EH (cell line): ENCODE results near the gene SEMA4B.
"Not testable (repeated sequence)": the region's sequence is repeated elsewhere in the genome, so short reads cannot be mapped to it uniquely, and the experiment has no call there.

Source experiments
- DNase-seq: peaks from one replicate; pipeline ENCODE4 v3.0.0-alpha.2; 2015; ENCODE audit warnings: low read depth

The SEMA4B gene, protein sequence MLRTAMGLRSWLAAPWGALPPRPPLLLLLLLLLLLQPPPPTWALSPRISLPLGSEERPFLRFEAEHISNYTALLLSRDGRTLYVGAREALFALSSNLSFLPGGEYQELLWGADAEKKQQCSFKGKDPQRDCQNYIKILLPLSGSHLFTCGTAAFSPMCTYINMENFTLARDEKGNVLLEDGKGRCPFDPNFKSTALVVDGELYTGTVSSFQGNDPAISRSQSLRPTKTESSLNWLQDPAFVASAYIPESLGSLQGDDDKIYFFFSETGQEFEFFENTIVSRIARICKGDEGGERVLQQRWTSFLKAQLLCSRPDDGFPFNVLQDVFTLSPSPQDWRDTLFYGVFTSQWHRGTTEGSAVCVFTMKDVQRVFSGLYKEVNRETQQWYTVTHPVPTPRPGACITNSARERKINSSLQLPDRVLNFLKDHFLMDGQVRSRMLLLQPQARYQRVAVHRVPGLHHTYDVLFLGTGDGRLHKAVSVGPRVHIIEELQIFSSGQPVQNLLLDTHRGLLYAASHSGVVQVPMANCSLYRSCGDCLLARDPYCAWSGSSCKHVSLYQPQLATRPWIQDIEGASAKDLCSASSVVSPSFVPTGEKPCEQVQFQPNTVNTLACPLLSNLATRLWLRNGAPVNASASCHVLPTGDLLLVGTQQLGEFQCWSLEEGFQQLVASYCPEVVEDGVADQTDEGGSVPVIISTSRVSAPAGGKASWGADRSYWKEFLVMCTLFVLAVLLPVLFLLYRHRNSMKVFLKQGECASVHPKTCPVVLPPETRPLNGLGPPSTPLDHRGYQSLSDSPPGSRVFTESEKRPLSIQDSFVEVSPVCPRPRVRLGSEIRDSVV

GRCh38 chr15:90201130-90201943 is at the start of gene SEMA4B:
Gene SEMA4B, plus strand, starts transcription at chr15:90201330. Its CDS starts 249 bp downstream, at chr15:90201579.
- DNase-seq, result peak; percentile 67

- DNase-seq, result no peak
Observed at GRCh38 chr15:90151989-90152645, 49.0 kb upstream of the SEMA4B start.

- DNase-seq, result no peak
Observed at GRCh38 chr15:90153658-90154057, 47.5 kb upstream of the SEMA4B start.

GRCh38 chr15:90154246-90154645 is 46.9 kb upstream of the SEMA4B start:
- no peak for DNase-seq

DNA sequence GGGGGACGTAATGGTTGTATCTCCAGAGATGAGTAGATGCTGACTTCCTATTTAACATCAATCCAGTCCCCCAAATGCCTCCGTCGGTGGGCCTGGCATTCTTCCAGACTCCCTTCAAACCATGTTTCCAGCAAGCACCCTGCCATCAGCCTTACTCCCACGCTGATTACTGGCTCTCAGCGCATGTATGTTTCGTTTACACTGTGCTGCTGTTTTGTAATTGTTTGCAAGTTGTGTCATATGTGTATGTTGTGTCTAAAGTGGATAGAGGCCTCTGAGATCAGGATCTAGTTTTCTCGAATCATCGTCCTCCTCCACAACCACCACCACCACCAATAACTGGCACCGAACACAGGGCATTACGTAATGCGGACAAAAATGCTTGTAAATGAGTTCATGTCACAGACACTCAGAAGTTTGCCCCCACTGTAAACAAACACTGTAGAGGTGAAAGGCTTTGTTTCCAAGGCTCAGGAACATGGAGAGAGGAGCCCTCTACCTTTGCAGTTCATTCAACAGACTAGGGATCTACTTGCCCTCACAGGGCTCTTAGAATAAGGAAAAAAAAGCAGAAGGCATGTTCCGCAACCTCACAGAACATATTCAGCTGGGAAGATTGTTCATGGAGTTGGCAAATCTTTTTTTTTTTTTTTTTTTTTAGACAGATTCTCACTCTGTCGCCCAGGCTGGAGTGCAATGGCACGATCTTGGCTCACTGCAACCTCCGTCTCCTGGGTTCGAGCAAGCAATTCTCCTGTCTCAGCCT is 46.1 kb upstream of the SEMA4B start:
- DNase-seq, result peak; percentile 91

- DNase-seq, result no peak
Observed at GRCh38 chr15:90159213-90159612, 41.9 kb upstream of the SEMA4B start.

DNA sequence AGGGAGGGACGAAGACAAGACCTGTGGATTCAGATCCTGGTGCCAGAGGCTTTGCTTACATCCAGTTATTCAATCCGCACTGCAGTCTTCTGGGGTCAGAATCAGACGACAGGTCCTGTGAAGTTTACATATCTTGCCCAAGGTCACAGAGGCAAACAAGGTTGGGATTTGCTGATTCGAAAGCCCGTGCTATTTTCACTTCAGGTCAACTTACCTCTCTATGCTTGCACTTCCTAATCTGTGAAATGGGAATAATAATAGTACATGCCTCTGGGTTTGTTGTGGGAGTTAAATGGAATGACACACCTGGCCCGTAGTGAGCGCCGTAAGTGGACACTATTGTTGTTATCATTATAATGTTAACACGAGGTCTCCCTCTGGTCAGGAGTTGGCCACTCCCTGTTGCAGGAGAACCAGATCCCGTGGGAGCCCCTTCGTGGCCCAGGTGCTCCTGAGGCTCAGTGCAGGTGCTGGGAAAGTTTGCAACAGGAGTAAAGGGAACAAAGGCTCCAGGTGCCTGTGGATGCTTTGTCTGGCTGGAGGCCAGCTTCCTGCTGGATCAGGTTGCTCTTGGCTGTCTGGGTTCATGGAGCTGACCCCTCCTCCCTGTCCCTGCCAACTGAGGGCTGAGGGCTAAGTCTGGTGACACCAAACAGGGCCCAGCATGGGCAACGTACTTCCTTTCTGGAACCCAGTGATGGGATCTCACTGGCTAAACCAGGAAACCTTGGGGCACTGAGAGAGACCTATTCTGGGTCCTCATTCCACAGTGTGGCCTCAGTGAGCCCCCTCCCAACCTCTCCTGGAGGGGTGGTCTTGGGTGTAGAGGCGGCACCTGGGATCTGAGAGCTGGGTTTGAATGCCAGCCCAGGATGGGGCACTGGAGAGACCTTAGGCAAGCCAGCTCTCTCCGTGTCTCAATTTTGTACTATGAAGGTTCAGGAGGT is 40.1 kb upstream of the SEMA4B start:
- DNase-seq, result no peak

- DNase-seq, result no peak
Observed at GRCh38 chr15:90161950-90162361, 39.2 kb upstream of the SEMA4B start.

DNA sequence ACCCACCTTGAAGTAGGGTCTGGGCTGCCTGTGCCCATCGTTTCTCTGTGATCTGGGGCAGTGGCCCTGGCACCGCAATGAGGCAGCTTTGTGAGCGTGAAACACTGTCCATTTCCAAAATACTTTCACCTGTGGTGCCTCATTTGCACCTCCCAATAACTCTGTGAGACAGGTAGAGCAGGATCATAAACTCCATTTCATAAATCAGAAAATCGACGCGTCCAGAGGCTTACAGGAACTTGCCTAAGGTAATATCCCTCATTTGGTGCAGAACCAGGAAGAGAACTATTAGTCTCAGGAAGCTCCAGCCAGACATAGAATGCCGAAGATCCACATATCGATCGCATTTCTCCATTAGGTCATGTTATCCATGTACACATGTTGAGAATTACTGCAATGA is 38.2 kb upstream of the SEMA4B start:
- no peak for DNase-seq

DNA sequence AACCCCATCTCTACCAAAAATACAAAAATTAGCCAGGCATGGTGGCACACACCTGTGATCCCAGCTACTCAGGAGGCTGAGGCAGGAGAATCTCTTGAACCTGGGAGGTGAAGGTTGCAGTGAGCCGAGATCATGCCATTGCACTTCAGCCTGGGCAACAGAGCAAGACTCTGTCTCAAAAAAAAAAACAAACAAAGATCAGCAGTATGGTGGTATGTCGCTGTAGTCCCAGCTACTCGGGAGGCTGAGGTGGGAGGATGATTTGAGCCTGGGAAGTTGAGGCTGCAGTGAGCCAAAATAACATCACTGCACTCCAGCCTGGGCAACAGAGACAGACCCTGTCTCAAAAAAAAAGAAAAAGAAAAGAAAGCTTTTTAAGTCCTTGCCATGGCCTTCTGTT is 36.9 kb upstream of the SEMA4B start:
- not testable (repeated sequence) for DNase-seq

- no peak for DNase-seq
Observed at GRCh38 chr15:90165157-90165556, 36.0 kb upstream of the SEMA4B start.

DNA sequence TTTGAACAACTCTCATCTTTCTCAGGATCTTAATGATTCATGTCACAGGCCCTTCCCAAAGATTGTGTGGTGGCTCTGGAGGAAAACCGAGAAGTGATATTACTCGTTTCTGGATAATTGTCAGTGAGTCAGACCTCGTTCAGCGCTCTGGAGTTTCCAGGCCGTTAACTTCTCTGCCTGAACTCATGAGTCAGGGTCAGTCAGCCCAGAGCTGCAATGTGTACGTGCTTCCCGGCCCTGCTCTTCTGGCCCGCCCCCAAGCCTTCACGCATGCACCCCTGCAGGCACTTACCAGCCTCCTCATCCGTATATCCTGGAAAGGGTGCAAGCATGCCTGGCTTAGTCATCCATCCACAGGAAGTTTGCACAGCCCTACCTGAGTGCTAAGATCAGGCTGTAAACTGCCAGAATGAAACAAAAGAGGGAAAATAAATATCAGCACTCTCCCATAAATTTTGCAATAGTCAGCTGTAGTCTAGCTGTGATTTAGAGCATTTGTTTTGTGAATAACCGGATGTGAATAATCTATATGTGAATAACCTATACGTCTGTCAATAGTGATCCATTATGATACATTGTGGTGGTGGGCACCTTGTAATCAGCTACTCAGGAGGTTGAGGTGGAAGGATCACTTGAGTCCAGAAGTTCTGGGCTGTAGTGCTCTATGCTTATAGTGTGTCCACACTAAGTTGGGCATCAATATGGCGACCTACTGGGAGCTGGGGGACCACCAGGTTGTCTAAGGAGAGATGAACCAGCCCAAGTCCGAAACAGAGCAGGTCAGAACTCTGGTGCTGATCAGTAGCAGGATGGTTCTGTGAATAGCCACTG is 35.3 kb upstream of the SEMA4B start:
- peak; percentile 100 for DNase-seq

- no peak for DNase-seq
Observed at GRCh38 chr15:90167121-90167520, 34.0 kb upstream of the SEMA4B start.

DNA sequence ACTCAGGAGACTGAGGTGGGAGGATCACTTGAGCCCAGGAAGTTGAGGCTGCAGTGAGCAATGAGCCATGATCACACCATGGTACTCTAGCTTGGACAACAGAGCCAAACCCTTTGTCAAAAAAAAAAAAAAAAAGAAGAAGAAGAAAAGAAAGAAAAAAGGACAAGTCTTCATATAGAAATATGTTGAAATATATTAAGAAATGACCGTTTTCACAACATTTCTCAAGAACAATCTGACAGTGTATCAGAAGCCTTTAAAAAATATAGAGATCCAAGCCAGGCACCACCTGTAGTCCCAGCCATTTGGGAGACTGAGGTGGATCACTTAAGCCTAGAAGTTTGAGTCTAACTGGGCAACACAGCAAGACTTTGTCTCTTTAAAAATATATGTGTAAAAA is 29.5 kb upstream of the SEMA4B start:
- DNase-seq, result no peak

DNA sequence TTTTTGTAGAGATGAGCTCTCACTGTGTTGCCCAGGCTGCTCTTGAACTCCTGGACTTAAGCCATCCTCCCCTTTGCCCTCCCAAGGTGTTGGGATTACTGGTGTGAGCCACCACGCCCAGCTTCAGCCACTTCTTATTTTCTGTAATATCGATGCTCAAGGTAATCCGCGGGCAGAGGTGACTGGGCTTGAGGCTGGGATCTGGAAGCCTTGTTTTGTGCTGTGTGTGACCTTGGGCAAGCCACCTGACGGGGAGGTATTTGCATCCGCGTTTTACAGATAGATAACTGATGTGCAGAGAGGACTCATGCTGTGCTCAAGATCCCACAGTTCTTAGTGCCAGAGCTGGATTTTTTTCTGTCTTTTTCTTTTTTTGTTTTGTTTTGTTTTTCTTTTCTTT is 27.8 kb upstream of the SEMA4B start:
- no peak for DNase-seq

DNA sequence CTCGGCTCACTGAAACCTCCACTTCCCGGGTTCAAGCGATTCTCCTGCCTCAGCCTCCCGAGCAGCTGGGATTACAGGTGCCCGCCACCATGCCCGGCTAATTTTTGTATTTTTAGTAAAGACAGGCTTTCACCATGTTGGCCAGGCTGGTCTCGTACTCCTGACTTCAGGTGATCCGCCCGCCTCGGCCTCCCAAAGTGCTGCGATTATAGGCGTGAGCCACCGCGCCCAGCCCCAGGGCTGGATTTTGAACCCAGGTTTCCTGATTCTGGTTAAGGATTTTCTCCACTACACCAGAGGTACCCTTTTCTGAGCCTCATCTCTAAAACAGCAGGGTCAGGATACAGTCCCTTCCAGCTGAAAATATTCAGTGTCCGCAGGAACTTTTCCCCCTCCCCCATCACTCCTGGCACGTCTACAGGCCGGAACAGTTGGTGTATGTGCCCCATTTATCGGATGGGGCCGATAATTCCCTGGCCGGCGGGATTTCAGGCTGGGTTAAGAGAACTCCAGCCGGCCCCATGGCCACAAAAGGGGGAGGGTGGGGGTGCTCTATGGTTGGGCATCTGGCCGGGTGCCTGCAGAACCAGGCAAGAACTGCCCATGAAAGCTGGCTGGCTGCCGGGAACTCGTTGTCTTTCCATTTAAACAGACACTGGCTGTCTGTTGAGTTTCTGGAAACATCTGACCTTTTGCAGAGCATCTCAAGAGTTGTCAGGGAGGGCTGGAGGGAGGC is 26.8 kb upstream of the SEMA4B start:
- DNase-seq, result peak; percentile 36

DNA sequence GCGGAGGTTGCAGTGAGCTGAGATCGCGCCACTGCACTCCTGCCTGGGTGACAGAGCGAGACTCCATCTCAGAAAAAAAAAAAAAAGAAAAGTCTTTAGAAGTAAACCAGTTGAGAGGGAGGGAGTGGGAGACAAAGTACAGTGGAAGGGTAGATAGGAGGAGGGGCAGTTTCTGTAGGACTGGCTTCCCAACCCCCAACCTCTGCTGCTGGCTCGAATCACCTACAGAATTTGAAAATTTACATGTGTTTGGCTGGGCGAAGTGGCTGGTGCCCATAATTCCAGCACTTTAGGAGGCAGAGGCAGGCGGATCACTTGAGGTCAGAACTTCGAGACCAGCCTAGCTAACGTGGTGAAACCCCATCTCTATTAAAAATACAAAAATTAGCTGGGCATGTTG is 24.1 kb upstream of the SEMA4B start:
- DNase-seq, result no peak
